Measurements from ENCODE around the gene TFB2M. TPM values are rescaled to one million over a fixed set of nuclear protein-coding genes. Genes with fewer than 3 reads are reported as not detected.

Gene TFB2M
- total and polyA plus RNA-seq, 2 of the 13 experiments (the other 11 are each of a cell fraction or from before 2014, with no cell fraction given), result 15.7 to 31.4 TPM

GRCh38 chr1:246512635-246513034 lies 53.4 kb downstream of the TFB2M start (continued):
- TF ChIP-seq RBM39 (IDR thresholded peaks at IDR 0.05; ENCODE audit: low read depth, low read length, poor library complexity, severe bottlenecking) (no peak), REPIN1 (CRISPR knock-in tag; IDR thresholded peaks at IDR 0.05; ENCODE audit: borderline replicate concordance, low read depth) (no peak), ZNF687 (CRISPR knock-in tag; IDR thresholded peaks at IDR 0.05) (0 out of 2 replicates have a peak, but pooled peaks have one; percentile 4), GPBP1L1 (CRISPR knock-in tag; IDR thresholded peaks at IDR 0.05) (no peak), PBX2 (CRISPR knock-in tag; IDR thresholded peaks at IDR 0.05) (no peak), EHMT2 (IDR thresholded peaks at IDR 0.05; ENCODE audit: borderline replicate concordance, low read depth, low read length) (no peak), CREB1 (IDR thresholded peaks at IDR 0.05) (peak; percentile 21; the same call in 1 of the 2 replicates), CREB1 (CRISPR knock-in tag; IDR thresholded peaks at IDR 0.05) (no peak), LRRFIP1 (CRISPR knock-in tag; conservative IDR thresholded peaks at IDR 0.05) (no peak)
- TF ChIP-seq, protein P1, sequence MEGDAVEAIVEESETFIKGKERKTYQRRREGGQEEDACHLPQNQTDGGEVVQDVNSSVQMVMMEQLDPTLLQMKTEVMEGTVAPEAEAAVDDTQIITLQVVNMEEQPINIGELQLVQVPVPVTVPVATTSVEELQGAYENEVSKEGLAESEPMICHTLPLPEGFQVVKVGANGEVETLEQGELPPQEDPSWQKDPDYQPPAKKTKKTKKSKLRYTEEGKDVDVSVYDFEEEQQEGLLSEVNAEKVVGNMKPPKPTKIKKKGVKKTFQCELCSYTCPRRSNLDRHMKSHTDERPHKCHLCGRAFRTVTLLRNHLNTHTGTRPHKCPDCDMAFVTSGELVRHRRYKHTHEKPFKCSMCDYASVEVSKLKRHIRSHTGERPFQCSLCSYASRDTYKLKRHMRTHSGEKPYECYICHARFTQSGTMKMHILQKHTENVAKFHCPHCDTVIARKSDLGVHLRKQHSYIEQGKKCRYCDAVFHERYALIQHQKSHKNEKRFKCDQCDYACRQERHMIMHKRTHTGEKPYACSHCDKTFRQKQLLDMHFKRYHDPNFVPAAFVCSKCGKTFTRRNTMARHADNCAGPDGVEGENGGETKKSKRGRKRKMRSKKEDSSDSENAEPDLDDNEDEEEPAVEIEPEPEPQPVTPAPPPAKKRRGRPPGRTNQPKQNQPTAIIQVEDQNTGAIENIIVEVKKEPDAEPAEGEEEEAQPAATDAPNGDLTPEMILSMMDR (CRISPR knock-in tag; IDR thresholded peaks at IDR 0.05), result no peak
- TF ChIP-seq, protein P2, sequence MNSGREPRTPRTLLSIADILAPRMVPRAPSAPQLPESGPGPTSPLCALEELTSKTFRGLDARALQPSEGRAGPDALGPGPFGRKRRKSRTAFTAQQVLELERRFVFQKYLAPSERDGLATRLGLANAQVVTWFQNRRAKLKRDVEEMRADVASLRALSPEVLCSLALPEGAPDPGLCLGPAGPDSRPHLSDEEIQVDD (CRISPR knock-in tag; IDR thresholded peaks at IDR 0.05; ENCODE audit: borderline replicate concordance), result no peak
- TF ChIP-seq, protein P3, sequence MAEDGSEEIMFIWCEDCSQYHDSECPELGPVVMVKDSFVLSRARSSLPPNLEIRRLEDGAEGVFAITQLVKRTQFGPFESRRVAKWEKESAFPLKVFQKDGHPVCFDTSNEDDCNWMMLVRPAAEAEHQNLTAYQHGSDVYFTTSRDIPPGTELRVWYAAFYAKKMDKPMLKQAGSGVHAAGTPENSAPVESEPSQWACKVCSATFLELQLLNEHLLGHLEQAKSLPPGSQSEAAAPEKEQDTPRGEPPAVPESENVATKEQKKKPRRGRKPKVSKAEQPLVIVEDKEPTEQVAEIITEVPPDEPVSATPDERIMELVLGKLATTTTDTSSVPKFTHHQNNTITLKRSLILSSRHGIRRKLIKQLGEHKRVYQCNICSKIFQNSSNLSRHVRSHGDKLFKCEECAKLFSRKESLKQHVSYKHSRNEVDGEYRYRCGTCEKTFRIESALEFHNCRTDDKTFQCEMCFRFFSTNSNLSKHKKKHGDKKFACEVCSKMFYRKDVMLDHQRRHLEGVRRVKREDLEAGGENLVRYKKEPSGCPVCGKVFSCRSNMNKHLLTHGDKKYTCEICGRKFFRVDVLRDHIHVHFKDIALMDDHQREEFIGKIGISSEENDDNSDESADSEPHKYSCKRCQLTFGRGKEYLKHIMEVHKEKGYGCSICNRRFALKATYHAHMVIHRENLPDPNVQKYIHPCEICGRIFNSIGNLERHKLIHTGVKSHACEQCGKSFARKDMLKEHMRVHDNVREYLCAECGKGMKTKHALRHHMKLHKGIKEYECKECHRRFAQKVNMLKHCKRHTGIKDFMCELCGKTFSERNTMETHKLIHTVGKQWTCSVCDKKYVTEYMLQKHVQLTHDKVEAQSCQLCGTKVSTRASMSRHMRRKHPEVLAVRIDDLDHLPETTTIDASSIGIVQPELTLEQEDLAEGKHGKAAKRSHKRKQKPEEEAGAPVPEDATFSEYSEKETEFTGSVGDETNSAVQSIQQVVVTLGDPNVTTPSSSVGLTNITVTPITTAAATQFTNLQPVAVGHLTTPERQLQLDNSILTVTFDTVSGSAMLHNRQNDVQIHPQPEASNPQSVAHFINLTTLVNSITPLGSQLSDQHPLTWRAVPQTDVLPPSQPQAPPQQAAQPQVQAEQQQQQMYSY (CRISPR knock-in tag; IDR thresholded peaks at IDR 0.05), result no peak
- TF ChIP-seq, protein P4, sequence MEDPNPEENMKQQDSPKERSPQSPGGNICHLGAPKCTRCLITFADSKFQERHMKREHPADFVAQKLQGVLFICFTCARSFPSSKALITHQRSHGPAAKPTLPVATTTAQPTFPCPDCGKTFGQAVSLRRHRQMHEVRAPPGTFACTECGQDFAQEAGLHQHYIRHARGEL (CRISPR knock-in tag; IDR thresholded peaks at IDR 0.05), result no peak
